Stimulated activated memory B cell treated with anti-CD40 and anti-IgM and Interleukin-4, amounts not matched to agents 10 μg/mL and 1 μg/mL and 100 μg/mL, for 72 hours (primary cell): Measurements from ENCODE around the gene UMOD.
A peak's percentile ranks its signal among the peaks of the same experiment; 100 is the strongest.

Source experiments
- ATAC-seq: fragments of 150-1000 bp; cut with Tn5 transposase; 2 replicates; pipeline ENCODE4 v1.10.0; 2021
- H3K27ac Mint-ChIP-seq: one replicate; pipeline ENCODE4 v1.8.0; 2022; ENCODE audit warnings: mild to moderate bottlenecking, mixed read lengths
- H3K27me3 Mint-ChIP-seq: one replicate; pipeline ENCODE4 v1.8.0; 2022; ENCODE audit warnings: mixed read lengths
- H3K36me3 Mint-ChIP-seq: one replicate; pipeline ENCODE4 v1.8.0; 2022; ENCODE audit warnings: mixed read lengths
- H3K4me1 Mint-ChIP-seq: one replicate; pipeline ENCODE4 v1.8.0; 2022; ENCODE audit warnings: mixed read lengths
- H3K4me3 Mint-ChIP-seq: one replicate; pipeline ENCODE4 v1.8.0; 2022; ENCODE audit warnings: mild to moderate bottlenecking, moderate library complexity, mixed read lengths
- H3K9me3 Mint-ChIP-seq: one replicate; pipeline ENCODE4 v1.8.0; 2022; ENCODE audit warnings: mixed read lengths

Gene UMOD

GRCh38 chr16:20306401-20306800 is 46.1 kb downstream of the UMOD start:
- Mint-ChIP-seq H3K27ac (no peak overlapping the region), H3K27me3 (peaks cover 25% of the 10 kb centered on the region), H3K9me3 (no peaks in the 10 kb centered on the region), H3K4me1 (no peaks in the 10 kb centered on the region), H3K4me3 (no peak overlapping the region), H3K36me3 (no peaks in the 10 kb centered on the region)
- ATAC-seq: no peak

DNA sequence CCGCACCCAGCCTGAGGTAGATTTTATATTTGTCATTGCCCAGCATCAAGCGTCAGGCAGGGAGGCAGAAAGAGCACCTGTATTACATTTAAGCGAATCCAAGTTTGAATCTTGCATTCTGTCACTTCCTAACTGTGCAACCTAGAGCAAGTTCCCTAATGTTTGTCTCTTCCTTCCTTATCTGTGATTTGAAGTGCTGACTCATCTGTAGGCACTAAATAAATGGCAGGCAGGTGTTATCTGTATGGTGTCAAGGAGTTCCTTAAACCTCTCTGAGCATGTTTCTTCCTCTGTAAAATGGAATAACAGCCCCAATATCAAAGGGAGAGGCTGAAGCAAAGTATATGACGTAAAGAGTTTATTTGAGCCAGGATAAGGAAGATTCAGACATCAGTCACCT is 49.5 kb downstream of the UMOD start:
- no peak overlapping the region for H3K4me3 Mint-ChIP-seq
- H3K36me3 Mint-ChIP-seq: no peaks in the 10 kb centered on the region
- no peaks in the 10 kb centered on the region for H3K4me1 Mint-ChIP-seq
- peaks cover 7% of the 10 kb centered on the region for H3K9me3 Mint-ChIP-seq
- peaks cover 28% of the 10 kb centered on the region for H3K27me3 Mint-ChIP-seq
- no peak overlapping the region for H3K27ac Mint-ChIP-seq
- ATAC-seq: no peak

DNA sequence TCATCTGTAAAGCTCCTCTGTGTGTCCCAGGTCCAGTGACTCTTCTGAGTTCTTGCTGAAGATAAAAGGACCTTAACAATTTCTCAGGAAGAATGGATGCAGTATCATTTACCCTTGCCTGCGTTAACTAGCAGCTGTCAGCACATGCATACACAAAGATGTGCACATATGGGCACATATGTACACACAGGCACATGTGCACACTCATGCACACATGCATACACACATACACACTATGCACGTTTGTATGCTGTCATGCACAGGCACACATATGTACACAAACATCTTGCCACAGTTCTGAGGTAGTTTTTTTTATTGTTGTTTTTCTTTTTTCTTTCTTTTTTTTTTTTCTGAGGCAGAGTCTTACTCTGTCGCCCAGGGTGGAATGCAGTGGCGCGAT is 50.1 kb downstream of the UMOD start:
- Mint-ChIP-seq H3K27me3 (peaks cover 24% of the 10 kb centered on the region), H3K36me3 (no peaks in the 10 kb centered on the region), H3K4me3 (no peak overlapping the region), H3K27ac (no peak overlapping the region), H3K9me3 (peaks cover 7% of the 10 kb centered on the region), H3K4me1 (no peaks in the 10 kb centered on the region)
- no peak for ATAC-seq

DNA sequence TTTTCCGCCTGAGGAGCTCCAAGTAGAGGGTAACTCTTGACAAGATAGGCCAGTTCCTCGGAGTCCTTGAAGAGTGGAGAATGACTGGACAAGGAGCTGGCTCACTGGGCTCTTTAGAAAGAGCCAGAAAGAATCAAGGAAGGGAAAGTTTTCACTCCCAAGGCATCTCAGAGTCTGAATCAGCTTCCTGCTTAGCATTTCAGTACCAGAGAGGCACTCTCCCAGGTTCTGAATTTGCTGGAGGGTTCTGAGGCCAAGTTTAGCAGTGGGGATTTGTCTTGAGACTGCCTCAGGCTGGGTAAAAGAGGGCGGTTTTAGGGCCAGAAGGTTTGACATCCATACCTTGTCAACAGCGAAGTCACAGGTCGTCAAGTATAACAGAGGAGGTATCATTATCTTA is 50.7 kb downstream of the UMOD start:
- Mint-ChIP-seq H3K27ac (no peak overlapping the region), H3K36me3 (no peaks in the 10 kb centered on the region), H3K4me1 (no peaks in the 10 kb centered on the region), H3K4me3 (no peak overlapping the region), H3K27me3 (peaks cover 18% of the 10 kb centered on the region), H3K9me3 (peaks cover 7% of the 10 kb centered on the region)
- ATAC-seq: no peak

DNA sequence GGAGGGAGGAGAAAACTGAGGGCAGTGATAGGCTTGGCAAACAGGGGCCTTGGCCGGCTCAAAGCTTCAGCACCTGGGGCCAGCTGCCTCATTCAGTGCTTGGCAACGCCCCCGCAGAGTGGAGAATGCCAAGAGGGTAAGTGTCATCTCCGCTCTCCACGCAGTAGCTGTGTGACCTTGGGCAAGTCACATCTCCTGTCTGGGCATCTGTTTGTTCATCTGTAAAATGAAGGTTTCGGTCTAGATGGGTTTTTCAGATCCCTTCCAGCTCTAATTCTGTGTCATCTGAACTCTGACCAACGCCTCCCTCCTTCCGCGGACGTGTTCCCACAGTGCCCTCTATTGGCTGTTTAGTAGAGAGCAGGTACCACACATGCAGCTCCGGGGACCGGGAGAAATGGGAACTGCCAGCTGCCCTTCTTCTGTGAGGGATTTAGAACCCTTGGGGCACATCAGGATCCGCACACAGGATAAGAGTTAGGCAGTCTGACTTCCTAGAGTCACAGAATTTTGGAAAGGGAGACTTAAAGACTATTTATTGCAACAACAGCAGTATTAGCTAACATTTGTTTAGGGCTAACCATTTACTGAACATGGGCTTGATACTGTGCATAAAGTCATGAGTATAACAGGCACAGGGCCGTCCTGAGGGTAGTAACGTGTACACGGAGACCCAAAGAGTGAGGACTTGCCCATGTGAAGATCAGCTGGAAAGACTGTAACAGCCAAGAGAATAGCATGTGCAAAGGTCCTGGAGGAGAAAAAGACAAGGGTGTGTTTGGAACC is 52.0 kb downstream of the UMOD start:
- Mint-ChIP-seq H3K36me3 (no peaks in the 10 kb centered on the region), H3K27ac (no peak overlapping the region), H3K4me1 (no peaks in the 10 kb centered on the region), H3K9me3 (peaks cover 7% of the 10 kb centered on the region), H3K4me3 (no peak overlapping the region), H3K27me3 (peaks cover 11% of the 10 kb centered on the region)
- ATAC-seq: peak; percentile 64

DNA sequence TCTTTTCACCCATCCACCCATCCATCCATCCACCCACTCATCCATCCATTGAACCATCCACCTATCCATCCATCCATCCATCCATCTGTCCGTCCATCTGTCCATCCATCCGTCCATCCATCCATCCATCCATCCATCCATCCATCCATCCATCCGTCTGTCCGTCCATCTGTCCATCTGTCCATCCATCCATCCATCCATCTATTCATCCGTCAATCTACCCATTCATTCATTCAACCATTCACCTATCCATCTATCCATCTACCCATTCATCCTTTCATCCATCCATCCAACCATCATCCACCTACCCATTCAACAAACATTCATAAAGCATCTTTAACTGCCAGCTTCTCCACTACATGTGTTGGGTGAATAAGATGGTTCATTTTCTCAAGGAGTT is 54.1 kb downstream of the UMOD start:
- peaks cover 7% of the 10 kb centered on the region for H3K9me3 Mint-ChIP-seq
- ATAC-seq: no peak
- no peaks in the 10 kb centered on the region for H3K4me1 Mint-ChIP-seq
- no peak overlapping the region for H3K27ac Mint-ChIP-seq
- H3K27me3 Mint-ChIP-seq: peaks cover 11% of the 10 kb centered on the region
- no peaks in the 10 kb centered on the region for H3K36me3 Mint-ChIP-seq
- no peak overlapping the region for H3K4me3 Mint-ChIP-seq

DNA sequence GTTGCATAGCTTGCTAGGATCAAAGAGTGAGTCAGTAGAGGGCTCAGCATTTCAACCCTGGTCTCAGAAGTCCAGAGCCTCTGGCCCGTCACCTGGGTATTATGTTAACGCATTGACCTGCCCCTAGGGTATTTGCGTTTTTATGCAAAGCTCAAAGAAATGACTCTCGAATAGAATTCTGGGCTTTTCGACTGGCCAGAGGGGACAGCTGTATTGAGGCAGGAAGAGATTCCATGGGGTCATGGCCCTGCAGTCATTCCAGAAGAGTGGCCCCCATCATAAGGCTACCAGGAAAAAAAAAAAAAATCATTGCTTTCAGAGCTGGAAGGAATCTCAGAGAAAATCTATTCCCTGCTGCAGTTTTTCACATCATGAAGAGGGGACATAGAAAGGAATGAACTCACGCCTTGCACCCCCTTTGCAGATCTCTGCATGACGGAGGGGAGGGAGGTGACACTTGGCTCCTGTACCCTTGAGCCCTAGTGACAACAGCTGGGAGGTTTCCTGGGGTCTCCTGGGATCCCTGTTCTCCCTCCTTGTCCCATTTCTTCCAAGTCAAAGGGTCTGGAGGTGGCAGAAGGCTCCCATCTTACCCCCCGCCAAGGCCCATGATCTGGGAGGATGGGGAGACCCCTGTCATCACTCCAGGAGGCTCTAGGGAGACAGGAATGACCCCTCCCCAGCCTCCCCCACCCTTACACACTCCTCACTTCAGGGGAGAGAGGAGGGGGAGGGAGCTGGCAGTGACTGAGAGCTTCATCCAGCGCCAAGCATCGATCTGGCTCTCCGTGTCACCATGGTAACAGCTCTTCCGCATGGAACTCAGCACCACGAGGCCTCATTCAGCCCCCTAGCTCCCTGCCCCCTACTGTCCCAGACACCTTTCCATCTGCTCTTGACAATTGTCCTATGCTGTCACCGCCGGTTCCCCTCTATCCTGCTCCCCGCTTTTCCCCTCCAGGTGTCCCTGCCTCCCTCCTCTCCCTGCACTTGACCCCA is 61.0 kb downstream of the UMOD start:
- H3K4me3 Mint-ChIP-seq: no peak overlapping the region
- no peak for ATAC-seq
- no peaks in the 10 kb centered on the region for H3K4me1 Mint-ChIP-seq
- peaks cover 12% of the 10 kb centered on the region for H3K27me3 Mint-ChIP-seq
- no peak overlapping the region for H3K27ac Mint-ChIP-seq
- no peaks in the 10 kb centered on the region for H3K9me3 Mint-ChIP-seq
- no peaks in the 10 kb centered on the region for H3K36me3 Mint-ChIP-seq

- Mint-ChIP-seq H3K4me1 (no peaks in the 10 kb centered on the region), H3K36me3 (no peaks in the 10 kb centered on the region), H3K27ac (no peak overlapping the region), H3K4me3 (no peak overlapping the region), H3K9me3 (peaks cover 2% of the 10 kb centered on the region), H3K27me3 (peaks cover 12% of the 10 kb centered on the region)
- no peak for ATAC-seq
These were observed 62.9 kb downstream of the UMOD start for GRCh38 chr16:20289571-20289970.

DNA sequence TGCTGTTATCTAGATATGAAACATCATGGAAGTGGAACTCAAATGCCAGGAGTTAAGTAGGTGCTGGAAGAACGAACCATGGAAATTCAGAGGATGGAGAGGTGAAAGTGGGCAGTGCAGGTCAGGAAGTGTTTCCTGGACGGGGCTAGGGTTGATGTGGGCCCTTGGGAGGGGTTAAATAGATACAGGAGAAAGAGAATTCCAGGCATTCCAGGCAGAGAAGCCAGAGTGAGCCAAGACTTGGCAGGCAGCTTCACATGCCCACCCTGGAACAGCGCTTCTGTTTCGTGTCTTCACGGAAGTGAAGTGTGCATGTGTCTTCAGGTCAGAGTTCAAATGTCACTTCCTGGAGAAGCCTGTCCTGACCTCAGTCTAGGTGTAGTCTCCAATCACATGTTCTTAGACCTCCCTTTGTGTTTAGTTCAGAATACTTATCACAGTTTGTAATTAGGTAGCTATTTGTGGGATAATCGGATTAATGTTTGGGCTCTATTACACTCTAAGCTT is 66.5 kb downstream of the UMOD start:
- Mint-ChIP-seq H3K4me1 (no peaks in the 10 kb centered on the region), H3K36me3 (no peaks in the 10 kb centered on the region), H3K4me3 (no peak overlapping the region), H3K9me3 (peaks cover 3% of the 10 kb centered on the region), H3K27ac (no peak overlapping the region), H3K27me3 (no peaks in the 10 kb centered on the region)
- ATAC-seq: no peak
